ENCODE data around the gene FXYD7. TPM values are rescaled to one million over a fixed set of nuclear protein-coding genes. Genes with fewer than 3 reads are reported as not detected.

The FXYD7 gene
- total RNA-seq, 2 experiments from 2014 or later: 4.1 to 5.2 TPM

- no peaks in the 10 kb centered on the region for H3K36me3 Mint-ChIP-seq (ENCODE audit: low read depth)
- ChIA-PET POLR2A (interaction anchor here (0.7 to 1.3 kb wide), 5 partner anchors 13 to 128 kb away, joined by 3 to 8 read pairs (median 3); partner anchors contain the start of gene FXYD5), CTCF (interaction anchor here (0.7 to 3.8 kb wide), 33 partner anchors 12 to 471 kb away, joined by 3 to 67 read pairs (median 5); partner anchors contain the start of genes FXYD5, GRAMD1A, HAUS5 and USF2)
- H3K4me3 Mint-ChIP-seq: peak overlapping the region; percentile 77
- no peaks in the 10 kb centered on the region for H3K9me3 Mint-ChIP-seq (ENCODE audit: insufficient read depth)
- peak overlapping the region; percentile 81 for H3K27ac Mint-ChIP-seq
- peaks cover 33% of the 10 kb centered on the region for H3K27me3 Mint-ChIP-seq (ENCODE audit: low read depth)
- H3K4me1 Mint-ChIP-seq (ENCODE audit: low read depth): peaks cover 36% of the 10 kb centered on the region
- DNase-seq (peak; percentile 97), ATAC-seq (peak; percentile 90)
These were observed 1.9 kb upstream of the FXYD7 start for GRCh38 chr19:35140962-35141836.

GRCh38 chr19:35141837-35142605, 1.0 kb upstream of the FXYD7 start:
- H3K4me3 Mint-ChIP-seq: peak overlapping the region; percentile 77
- peaks cover 32% of the 10 kb centered on the region for H3K27me3 Mint-ChIP-seq (ENCODE audit: low read depth)
- DNase-seq (no peak), ATAC-seq (no peak)
- ChIA-PET POLR2A (interaction anchor here (0.9 to 1.3 kb wide), 3 partner anchors 12 to 127 kb away, joined by 3 to 8 read pairs (median 3); partner anchors contain the start of gene FXYD5), CTCF (interaction anchor here (0.7 to 3.8 kb wide), 33 partner anchors 11 to 326 kb away, joined by 3 to 67 read pairs (median 5); partner anchors contain the start of genes FXYD5 and USF2)
- peaks cover 40% of the 10 kb centered on the region for H3K4me1 Mint-ChIP-seq (ENCODE audit: low read depth)
- no peaks in the 10 kb centered on the region for H3K36me3 Mint-ChIP-seq (ENCODE audit: low read depth)
- H3K27ac Mint-ChIP-seq: peak overlapping the region; percentile 81
- H3K9me3 Mint-ChIP-seq (ENCODE audit: insufficient read depth): no peaks in the 10 kb centered on the region

GRCh38 chr19:35142606-35143230, 337 bp upstream of the FXYD7 start:
- Mint-ChIP-seq H3K4me1 (ENCODE audit: low read depth) (peaks cover 40% of the 10 kb centered on the region), H3K9me3 (ENCODE audit: insufficient read depth) (no peaks in the 10 kb centered on the region), H3K27ac (no peak overlapping the region), H3K4me3 (peak overlapping the region; percentile 51), H3K36me3 (ENCODE audit: low read depth) (no peaks in the 10 kb centered on the region), H3K27me3 (ENCODE audit: low read depth) (peaks cover 27% of the 10 kb centered on the region)
- ChIA-PET POLR2A (no interaction called here), CTCF (interaction anchor here (0.7 to 3.8 kb wide), 19 partner anchors 10 to 137 kb away, joined by 3 to 67 read pairs (median 7); partner anchors contain the start of gene FXYD5)
- ATAC-seq: peak; percentile 21
- DNase-seq: peak; percentile 78

GRCh38 chr19:35143818-35144217, 763 bp downstream of the FXYD7 start:
- DNase-seq (no peak), ATAC-seq (no peak)
- ChIA-PET POLR2A (interaction anchor here (1.2 kb wide), 1 partner anchor 10 kb away, joined by 3 read pairs; no protein-coding TSS in a partner anchor), CTCF (interaction anchor here (0.9 to 3.8 kb wide), 3 partner anchors 9 to 74 kb away, joined by 3 to 67 read pairs (median 64); partner anchors contain the start of gene FXYD5)
- Mint-ChIP-seq H3K36me3 (ENCODE audit: low read depth) (no peaks in the 10 kb centered on the region), H3K27ac (no peak overlapping the region), H3K9me3 (ENCODE audit: insufficient read depth) (no peaks in the 10 kb centered on the region), H3K4me1 (ENCODE audit: low read depth) (peaks cover 40% of the 10 kb centered on the region), H3K27me3 (ENCODE audit: low read depth) (peaks cover 24% of the 10 kb centered on the region), H3K4me3 (peak overlapping the region; percentile 26)

- POLR2A ChIA-PET: interaction anchor here (1.2 kb wide), 1 partner anchor 10 kb away, joined by 3 read pairs; no protein-coding TSS in a partner anchor
These were observed 1.2 kb downstream of the FXYD7 start for GRCh38 chr19:35144259-35144599.

GRCh38 chr19:35144600-35145436, 1.8 kb downstream of the FXYD7 start:
- no peak for ATAC-seq
- ChIA-PET CTCF (interaction anchor here (1.3 to 1.8 kb wide), 3 partner anchors 9 to 97 kb away, joined by 4 to 8 read pairs (median 8); no protein-coding TSS in a partner anchor), POLR2A (interaction anchor here (0.7 to 1.2 kb wide), 3 partner anchors 9 to 80 kb away, joined by 3 read pairs; partner anchors contain the start of gene FXYD5)
- Mint-ChIP-seq H3K27ac (no peak overlapping the region), H3K36me3 (ENCODE audit: low read depth) (no peaks in the 10 kb centered on the region), H3K27me3 (ENCODE audit: low read depth) (peaks cover 24% of the 10 kb centered on the region), H3K4me3 (no peak overlapping the region), H3K4me1 (ENCODE audit: low read depth) (peaks cover 40% of the 10 kb centered on the region), H3K9me3 (ENCODE audit: insufficient read depth) (no peaks in the 10 kb centered on the region)
- DNase-seq: peak; percentile 36

More at GRCh38 chr19:35144259-35144599, 1.2 kb downstream of the FXYD7 start:
- no peak overlapping the region for H3K4me3 Mint-ChIP-seq
- no peak overlapping the region for H3K27ac Mint-ChIP-seq
- DNase-seq (no peak), ATAC-seq (no peak)
- no peaks in the 10 kb centered on the region for H3K36me3 Mint-ChIP-seq (ENCODE audit: low read depth)
- H3K9me3 Mint-ChIP-seq (ENCODE audit: insufficient read depth): no peaks in the 10 kb centered on the region
- peaks cover 40% of the 10 kb centered on the region for H3K4me1 Mint-ChIP-seq (ENCODE audit: low read depth)
- H3K27me3 Mint-ChIP-seq (ENCODE audit: low read depth): peaks cover 24% of the 10 kb centered on the region
- CTCF ChIA-PET: interaction anchor here (1.7 to 3.8 kb wide), 3 partner anchors 9 to 73 kb away, joined by 8 to 67 read pairs (median 64); partner anchors contain the start of gene FXYD5

GRCh38 chr19:35146746-35147459, 3.8 kb downstream of the FXYD7 start:
- peaks cover 30% of the 10 kb centered on the region for H3K4me1 Mint-ChIP-seq (ENCODE audit: low read depth)
- no peak for ATAC-seq
- H3K4me3 Mint-ChIP-seq: no peak overlapping the region
- ChIA-PET CTCF (interaction anchor here (1.9 kb wide), 1 partner anchor 64 kb away, joined by 4 read pairs; no protein-coding TSS in a partner anchor), POLR2A (no interaction called here)
- no peak for DNase-seq
- no peaks in the 10 kb centered on the region for H3K36me3 Mint-ChIP-seq (ENCODE audit: low read depth)
- no peaks in the 10 kb centered on the region for H3K9me3 Mint-ChIP-seq (ENCODE audit: insufficient read depth)
- peaks cover 20% of the 10 kb centered on the region for H3K27me3 Mint-ChIP-seq (ENCODE audit: low read depth)
- H3K27ac Mint-ChIP-seq: no peak overlapping the region

- Mint-ChIP-seq H3K36me3 (ENCODE audit: low read depth) (peaks cover 2% of the 10 kb centered on the region), H3K27ac (no peak overlapping the region), H3K4me1 (ENCODE audit: low read depth) (peaks cover 29% of the 10 kb centered on the region), H3K9me3 (ENCODE audit: insufficient read depth) (no peaks in the 10 kb centered on the region), H3K27me3 (ENCODE audit: low read depth) (peaks cover 12% of the 10 kb centered on the region), H3K4me3 (no peak overlapping the region)
- ATAC-seq: no peak
- ChIA-PET CTCF (interaction anchor here (0.9 kb wide), 1 partner anchor 14 kb away, joined by 4 read pairs; the partner anchor contains the start of gene LGI4), POLR2A (no interaction called here)
- no peak for DNase-seq
These were observed 6.4 kb downstream of the FXYD7 start for GRCh38 chr19:35149463-35149862.

GRCh38 chr19:35150445-35150844, 7.4 kb downstream of the FXYD7 start:
- no peak for ATAC-seq
- no peak overlapping the region for H3K4me3 Mint-ChIP-seq
- H3K36me3 Mint-ChIP-seq (ENCODE audit: low read depth): peaks cover 12% of the 10 kb centered on the region
- ChIA-PET CTCF (interaction anchor here (0.9 kb wide), 1 partner anchor 15 kb away, joined by 3 read pairs; no protein-coding TSS in a partner anchor), POLR2A (no interaction called here)
- peaks cover 8% of the 10 kb centered on the region for H3K27me3 Mint-ChIP-seq (ENCODE audit: low read depth)
- H3K4me1 Mint-ChIP-seq (ENCODE audit: low read depth): peaks cover 22% of the 10 kb centered on the region
- no peak for DNase-seq
- H3K27ac Mint-ChIP-seq: no peak overlapping the region
- no peaks in the 10 kb centered on the region for H3K9me3 Mint-ChIP-seq (ENCODE audit: insufficient read depth)

All from activated CD8-positive, alpha-beta T cell treated with anti-CD3 and anti-CD28 coated beads, Interleukin-2, amount 10 ng/mL, durations not matched to agents 7 days and 5 days (primary cell).